ENCODE data around the gene EBPL.

EBPL gene

DNA sequence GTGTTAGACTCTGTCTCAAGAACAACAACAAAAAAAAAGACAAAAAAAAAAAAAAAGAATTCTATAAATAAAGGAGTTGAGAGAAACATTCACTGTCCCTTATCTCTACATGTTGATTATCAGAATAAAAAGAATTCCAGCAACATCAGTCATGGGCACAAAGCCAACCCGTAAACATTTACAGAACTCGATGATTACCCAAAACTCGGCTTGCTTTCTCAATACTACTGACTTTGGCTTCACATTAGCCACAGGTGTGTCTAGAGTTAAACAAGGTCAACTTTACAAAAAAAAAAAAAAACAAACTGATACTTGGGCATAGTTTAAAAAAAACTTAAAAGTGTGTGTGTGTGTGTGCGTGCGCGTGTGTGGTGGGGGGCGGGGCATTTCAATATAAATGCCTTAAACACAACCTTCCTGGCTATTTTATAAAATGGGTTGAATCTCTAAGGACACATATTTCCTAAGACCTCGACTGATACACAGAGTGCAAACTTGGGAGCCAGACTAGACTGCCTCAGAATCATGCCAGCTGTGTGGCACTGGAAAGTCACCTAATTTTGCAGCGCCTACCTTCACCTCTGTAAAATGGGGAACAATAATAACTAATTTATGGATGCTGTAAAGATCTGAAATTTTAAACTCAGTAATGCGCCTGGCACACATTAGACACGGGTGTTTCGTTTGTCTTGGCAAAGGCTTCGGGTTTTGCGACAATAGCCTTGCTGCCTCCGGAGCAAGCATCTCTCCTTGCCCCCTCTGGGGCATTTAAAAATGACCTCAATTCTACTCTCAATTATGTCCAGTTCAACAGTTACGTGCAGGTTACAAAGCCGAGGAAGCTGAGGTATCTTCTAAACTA, 922 bp downstream of the EBPL start:
- no peak for TF ChIP-seq GATA3 (IDR thresholded peaks at IDR 0.05; ENCODE audit: low read depth, low read length)

DNA sequence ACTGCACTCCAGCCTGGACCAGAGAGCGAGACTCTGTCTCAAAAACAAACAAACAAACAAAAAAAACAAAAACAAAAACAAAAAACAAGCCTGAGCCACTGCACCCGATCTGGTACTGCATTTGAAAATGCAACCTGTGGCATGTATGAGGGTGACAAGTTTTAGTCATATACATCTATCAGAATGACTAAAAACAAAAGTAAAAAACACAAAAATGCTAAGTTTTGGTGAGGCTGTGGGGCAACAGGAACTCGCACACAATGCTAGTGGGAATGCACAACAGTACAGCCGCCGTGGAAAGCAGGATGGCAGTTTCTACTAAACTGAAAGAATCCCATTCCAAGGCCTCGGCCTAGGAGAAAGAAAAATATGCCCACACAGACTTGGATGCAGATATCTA, 7.8 kb downstream of the EBPL start:
- TF ChIP-seq GATA3 (IDR thresholded peaks at IDR 0.05; ENCODE audit: low read depth, low read length) (no peak), GATA2 (IDR thresholded peaks at IDR 0.05; ENCODE audit: low read depth, low read length) (no peak)

DNA sequence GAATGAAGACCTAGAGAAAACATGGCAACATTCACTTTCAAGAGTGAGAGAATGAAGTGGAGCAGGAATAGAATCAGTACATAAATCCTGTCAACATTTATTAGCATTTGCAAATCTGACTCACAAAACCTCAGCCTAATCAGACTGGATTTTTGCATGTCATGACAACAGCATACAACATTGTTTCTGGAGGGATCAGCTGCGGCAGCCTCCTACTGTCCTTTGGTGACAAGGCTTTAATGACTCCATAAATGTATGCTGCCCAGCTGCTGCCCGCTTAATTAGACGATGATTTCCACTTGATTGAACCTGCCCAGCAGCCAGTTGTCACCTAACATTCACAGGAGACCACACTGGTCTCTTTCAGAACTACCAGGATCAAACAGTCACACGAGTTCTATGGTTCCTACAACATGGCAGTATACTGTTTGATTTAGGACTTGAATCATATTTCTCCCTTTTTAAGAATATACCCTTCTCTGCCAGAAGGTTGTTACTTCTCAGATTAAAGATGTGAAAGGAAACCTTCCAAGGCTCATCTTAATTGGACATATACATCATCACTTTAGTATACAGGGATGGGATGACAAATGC, 9.3 kb downstream of the EBPL start:
- TF ChIP-seq GATA2 (IDR thresholded peaks at IDR 0.05; ENCODE audit: low read depth, low read length) (no peak), GATA3 (IDR thresholded peaks at IDR 0.05; ENCODE audit: low read depth, low read length) (no peak)

DNA sequence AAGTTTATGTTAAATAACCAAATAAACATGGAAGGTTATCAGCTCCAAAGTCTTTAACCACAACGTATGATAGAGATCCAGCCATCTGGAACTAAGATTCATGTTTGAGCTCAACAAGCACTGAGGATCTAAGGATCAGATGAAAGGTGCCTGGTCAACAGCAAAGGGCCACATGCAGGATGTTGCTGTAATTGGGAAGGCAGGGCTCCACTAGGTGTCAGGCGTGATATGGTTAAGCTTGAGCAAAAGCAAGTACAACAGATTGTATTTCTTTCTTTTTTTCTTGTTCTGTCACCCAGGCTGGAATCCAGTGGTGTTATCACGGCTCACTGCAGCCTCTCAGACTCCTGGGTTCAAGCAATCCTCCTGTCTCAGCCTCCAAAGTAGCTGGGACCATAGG, 12.0 kb downstream of the EBPL start:
- TF ChIP-seq GATA2 (IDR thresholded peaks at IDR 0.05; ENCODE audit: low read depth, low read length), result no peak
- no peak for TF ChIP-seq GATA3 (IDR thresholded peaks at IDR 0.05; ENCODE audit: low read depth, low read length)

DNA sequence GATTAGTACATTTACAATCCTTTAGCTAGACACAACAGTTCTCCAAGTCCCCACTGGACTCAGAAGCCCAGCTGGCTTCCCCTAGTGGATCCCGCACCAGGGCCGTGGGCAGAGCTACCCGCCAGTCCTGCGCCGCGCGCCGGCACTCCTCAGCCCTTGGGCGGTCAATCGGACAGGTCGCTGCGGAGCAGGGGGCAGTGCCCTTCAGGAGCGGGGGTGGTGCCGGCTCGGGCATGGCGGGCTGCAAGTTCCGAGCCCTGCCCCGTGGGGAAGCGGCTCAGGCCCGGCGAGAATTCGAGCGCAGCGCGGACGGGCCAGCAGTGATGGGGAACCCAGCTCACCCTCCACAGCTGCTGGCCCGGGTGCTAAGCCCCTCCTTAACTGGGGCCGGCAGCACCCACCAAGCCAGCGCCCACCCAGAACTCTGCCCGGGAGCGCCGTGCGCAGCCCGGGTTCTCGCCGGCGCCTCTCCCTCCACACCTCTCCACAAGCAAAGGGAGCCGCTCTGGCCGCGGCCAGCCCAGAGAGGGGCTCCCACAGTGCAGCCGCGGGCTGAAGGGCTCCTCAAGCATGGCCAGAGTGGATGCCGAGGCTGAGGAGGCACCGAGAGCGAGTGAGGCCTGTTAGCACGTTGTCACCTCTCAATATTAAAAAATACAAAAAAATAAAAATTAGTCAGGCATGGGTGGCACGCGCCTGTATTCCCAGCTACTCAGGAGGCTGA, 12.9 kb downstream of the EBPL start:
- TF ChIP-seq GATA3 (IDR thresholded peaks at IDR 0.05; ENCODE audit: low read depth, low read length) (no peak), GATA2 (IDR thresholded peaks at IDR 0.05; ENCODE audit: low read depth, low read length) (no peak)

DNA sequence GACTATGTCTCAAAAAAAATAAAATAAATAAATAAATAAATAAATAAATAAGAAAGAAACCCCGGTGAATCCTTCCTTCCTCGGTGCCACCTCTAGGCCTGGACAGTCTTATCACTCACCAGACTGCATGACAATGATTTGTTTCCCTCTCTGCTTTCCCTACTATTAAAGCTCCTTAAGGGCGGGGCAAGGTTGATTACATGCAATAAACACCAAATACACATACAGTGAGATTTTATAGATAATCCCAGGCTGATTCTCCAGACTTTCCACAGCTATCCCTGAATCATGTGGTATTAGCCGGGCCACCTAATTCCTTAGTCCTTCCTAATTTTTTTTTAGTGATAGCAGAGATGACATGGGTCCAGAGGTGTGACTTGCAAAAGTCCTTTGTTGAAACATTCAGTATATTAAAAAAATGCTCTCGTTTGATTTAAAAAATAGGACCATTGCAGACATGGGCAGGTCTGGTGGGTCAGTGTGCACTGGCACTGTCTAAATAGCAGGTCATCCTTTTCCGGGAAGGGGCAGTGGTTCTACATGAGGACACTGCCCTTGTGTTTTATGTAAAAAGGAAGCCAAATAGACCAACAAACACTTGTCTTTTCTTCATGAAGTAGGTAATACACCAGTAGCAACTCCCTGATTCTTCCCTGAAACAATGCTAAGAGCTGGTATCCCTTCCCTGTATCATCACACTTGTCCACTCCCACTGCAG, 14.5 kb downstream of the EBPL start:
- TF ChIP-seq GATA2 (IDR thresholded peaks at IDR 0.05; ENCODE audit: low read depth, low read length), result no peak
- TF ChIP-seq GATA3 (IDR thresholded peaks at IDR 0.05; ENCODE audit: low read depth, low read length), result no peak

DNA sequence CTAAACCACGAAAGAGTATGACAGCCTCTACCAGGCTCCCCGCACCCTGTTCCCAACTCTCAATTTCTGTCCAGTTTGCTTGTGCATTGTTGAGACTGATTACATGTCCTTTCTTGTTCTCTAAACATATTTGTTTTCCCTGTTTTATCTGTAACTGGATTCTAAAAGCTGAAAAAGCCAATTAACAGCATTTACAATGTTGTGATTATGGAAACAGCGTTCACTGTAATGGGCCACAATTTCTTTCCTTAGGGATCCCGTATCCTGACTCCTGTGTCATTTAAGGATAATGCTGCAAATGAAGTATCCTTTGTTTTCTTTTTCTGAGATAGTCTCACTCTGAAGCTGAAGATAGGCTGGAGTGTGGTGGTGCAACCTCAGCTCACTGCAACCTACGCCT, 20.5 kb downstream of the EBPL start:
- TF ChIP-seq GATA2 (IDR thresholded peaks at IDR 0.05; ENCODE audit: low read depth, low read length) (no peak), GATA3 (IDR thresholded peaks at IDR 0.05; ENCODE audit: low read depth, low read length) (no peak)

DNA sequence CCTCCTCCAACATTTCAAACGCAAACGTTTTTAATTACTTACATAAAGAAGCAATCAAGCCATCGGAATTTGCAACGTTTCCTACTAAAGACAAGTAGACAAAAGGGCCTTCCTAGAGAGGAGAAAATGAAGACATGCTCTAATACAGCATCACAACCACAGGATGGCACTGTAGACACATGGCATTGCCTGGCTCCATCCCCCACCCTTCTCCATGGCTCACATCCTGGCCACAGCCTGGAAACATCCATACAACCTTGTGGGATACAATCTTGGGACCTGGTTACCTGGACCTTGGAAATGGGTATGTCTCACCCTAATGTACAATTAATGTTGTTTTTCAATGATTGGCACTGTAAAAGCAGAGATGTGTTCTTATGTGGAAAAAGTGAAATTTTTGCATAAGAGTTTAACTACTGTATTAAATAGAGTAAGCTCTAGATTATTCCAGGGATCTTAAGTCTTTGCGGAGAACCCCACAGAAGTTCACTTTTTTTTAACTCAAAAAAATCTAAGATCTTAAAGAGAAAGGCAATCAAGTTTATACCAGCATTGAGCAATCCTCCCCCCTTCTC, 21.5 kb downstream of the EBPL start:
- TF ChIP-seq GATA2 (IDR thresholded peaks at IDR 0.05; ENCODE audit: low read depth, low read length), result no peak
- TF ChIP-seq GATA3 (IDR thresholded peaks at IDR 0.05; ENCODE audit: low read depth, low read length), result no peak

DNA sequence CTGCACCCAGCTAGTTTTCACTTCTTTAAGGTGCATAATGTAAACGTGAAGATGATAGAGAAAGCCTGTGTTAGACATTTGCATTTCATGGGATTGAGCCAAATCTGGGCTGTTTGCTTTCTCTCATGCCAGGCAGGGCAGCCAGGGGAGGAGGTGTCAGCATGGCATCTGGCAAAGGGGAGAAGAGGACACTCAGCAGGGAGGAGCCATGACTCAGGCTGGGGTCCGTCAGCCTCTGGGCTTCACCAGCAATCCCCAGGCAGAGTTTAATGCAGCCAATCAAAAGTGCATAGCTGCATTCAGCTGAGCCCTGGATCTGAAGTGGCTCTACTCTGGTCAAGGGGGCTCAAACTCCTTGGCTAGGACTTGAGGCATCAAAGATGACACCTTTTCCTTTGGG, 23.5 kb downstream of the EBPL start:
- TF ChIP-seq GATA3 (IDR thresholded peaks at IDR 0.05; ENCODE audit: low read depth, low read length), result no peak
- no peak for TF ChIP-seq GATA2 (IDR thresholded peaks at IDR 0.05; ENCODE audit: low read depth, low read length)

DNA sequence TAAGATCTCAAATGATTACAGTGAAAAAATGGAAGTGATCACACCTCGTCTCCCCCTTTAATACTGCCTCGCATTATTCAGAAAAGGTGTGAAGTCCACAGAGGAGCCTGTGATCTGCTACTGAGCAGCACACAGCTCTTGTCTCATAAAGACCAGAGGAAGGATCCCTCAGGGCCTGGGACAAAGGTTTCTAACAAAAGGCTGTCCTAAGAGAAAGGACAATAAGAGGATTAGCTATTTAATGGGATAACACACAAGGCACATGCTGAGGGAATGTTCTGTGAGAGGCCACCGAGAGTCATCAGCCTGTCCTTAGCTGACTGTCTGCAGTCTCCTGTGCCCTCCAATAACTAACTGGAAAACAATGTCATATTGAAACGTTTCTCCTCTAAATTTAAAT, 26.7 kb downstream of the EBPL start:
- TF ChIP-seq GATA2 (IDR thresholded peaks at IDR 0.05; ENCODE audit: low read depth, low read length), result no peak

DNA sequence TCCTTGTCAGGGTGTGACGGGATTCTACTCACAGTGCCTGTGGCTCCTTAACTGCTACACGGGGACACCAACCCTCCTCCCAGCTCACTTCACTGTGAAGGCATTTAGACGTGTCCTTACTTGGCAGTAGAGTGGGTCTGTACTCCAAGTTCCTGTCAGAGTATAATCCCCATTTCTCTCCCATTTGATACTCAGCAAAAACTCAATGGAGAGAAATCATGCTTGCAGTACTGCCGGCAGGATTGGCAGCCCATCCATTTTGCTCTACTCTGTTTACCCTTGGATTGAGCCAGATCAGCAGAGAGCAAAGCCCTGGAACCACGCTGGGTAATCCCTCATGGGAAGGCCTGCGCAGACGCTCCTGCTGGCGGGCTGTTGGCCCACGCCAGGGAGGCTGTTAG, 34.0 kb downstream of the EBPL start:
- TF ChIP-seq GATA3 (IDR thresholded peaks at IDR 0.05; ENCODE audit: low read depth, low read length), result no peak
- TF ChIP-seq GATA2 (IDR thresholded peaks at IDR 0.05; ENCODE audit: low read depth, low read length), result no peak

DNA sequence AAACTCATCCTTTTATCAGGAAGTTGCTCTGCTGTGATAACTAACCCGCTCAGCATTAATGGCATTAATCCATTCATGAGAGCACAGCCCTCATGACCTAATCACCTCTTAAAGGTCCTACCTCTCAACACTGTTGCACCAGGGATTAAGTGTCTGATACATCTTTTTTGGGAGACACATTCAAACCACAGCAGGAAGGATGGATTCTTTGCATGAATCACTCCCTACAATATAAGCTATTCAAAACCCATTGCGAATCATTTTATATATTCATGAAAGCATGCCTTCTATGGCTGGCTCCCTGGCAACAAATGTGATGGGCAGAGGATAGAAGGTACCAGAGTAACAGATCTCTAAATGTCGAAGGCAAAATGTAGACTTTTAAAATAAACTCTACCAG, 35.4 kb downstream of the EBPL start:
- TF ChIP-seq GATA2 (IDR thresholded peaks at IDR 0.05; ENCODE audit: low read depth, low read length) (no peak), GATA3 (IDR thresholded peaks at IDR 0.05; ENCODE audit: low read depth, low read length) (no peak)

DNA sequence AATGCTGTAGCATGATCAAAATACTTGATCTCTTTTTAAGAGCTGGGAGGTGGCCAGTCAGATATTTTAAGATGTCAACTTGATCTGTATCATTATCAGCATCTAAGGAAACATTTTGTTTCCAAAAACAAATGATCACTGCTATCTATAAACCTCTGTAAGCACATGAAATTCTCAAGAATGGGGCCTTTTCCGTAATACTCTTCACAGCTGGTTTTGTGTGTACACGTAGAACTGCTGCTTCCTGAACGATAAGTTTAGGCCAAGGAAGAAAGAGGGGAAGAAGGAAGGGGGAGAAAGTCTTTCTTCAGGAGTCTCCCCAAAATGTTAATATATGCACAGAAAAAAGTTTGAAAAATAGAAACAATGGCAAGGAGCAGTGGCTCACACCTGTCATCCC, 37.3 kb downstream of the EBPL start:
- TF ChIP-seq GATA2 (IDR thresholded peaks at IDR 0.05; ENCODE audit: low read depth, low read length) (no peak), GATA3 (IDR thresholded peaks at IDR 0.05; ENCODE audit: low read depth, low read length) (no peak)

DNA sequence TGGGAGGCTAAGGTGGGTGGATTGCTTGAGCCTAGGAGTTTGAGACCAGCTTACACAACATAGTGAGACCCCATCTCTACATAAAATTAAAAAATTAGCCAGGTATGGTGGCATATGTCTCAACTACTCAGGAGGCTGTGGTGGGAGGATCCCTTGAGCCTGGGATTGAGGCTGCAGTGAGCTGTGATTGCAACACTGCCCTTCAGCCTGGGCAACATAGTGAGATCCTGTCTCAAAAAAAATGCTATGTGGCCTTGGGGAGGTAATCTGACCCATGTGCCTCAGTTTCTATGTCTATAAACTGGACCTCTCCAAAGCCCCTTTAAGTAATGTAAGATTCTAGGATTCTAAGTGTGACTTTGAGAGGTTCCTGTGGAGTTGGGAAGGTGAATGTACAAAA, 37.8 kb downstream of the EBPL start:
- TF ChIP-seq GATA3 (IDR thresholded peaks at IDR 0.05; ENCODE audit: low read depth, low read length) (no peak), GATA2 (IDR thresholded peaks at IDR 0.05; ENCODE audit: low read depth, low read length) (no peak)

Measured in SH-SY5Y (cell line).